Brain pericyte (primary cell): ENCODE results near the gene TLE4.
"Not testable (repeated sequence)": the region's sequence is repeated elsewhere in the genome, so short reads cannot be mapped to it uniquely, and the experiment has no call there.

Experiments
- DNase-seq: peaks from one replicate; pipeline ENCODE4 v3.0.0-alpha.2; 2012; ENCODE audit warnings: low read depth, low spot score

Gene TLE4

GRCh38 chr9:79735023-79735779 is 163.4 kb downstream of the TLE4 start:
- DNase-seq: no peak

GRCh38 chr9:79736051-79736450 is 164.3 kb downstream of the TLE4 start:
- DNase-seq: no peak

GRCh38 chr9:79741381-79741780 is 169.6 kb downstream of the TLE4 start:
- DNase-seq: no peak

- DNase-seq: no peak
Observed at GRCh38 chr9:79742110-79742721, 170.5 kb downstream of the TLE4 start.

GRCh38 chr9:79744521-79744920 is 172.8 kb downstream of the TLE4 start:
- DNase-seq: no peak

GRCh38 chr9:79745752-79746336 is 174.1 kb downstream of the TLE4 start:
- DNase-seq: no peak

- DNase-seq: not testable (repeated sequence)
Observed at GRCh38 chr9:79751895-79752466, 180.2 kb downstream of the TLE4 start.

GRCh38 chr9:79756414-79756813 is 184.6 kb downstream of the TLE4 start:
- no peak for DNase-seq

GRCh38 chr9:79757074-79757473 is 185.3 kb downstream of the TLE4 start:
- DNase-seq: no peak

- no peak for DNase-seq
Observed at GRCh38 chr9:79757881-79758669, 186.3 kb downstream of the TLE4 start.

- no peak for DNase-seq
Observed at GRCh38 chr9:79759460-79759859, 187.7 kb downstream of the TLE4 start.

- no peak for DNase-seq
Observed at GRCh38 chr9:79762070-79762469, 190.3 kb downstream of the TLE4 start.

- DNase-seq: no peak
Observed at GRCh38 chr9:79763671-79764285, 192.0 kb downstream of the TLE4 start.

- peak; percentile 73 for DNase-seq
Observed at GRCh38 chr9:79764374-79764773, 192.6 kb downstream of the TLE4 start.

GRCh38 chr9:79765466-79765865 is 193.7 kb downstream of the TLE4 start:
- DNase-seq: no peak

- DNase-seq: no peak
Observed at GRCh38 chr9:79766091-79766490, 194.3 kb downstream of the TLE4 start.

- no peak for DNase-seq
Observed at GRCh38 chr9:79768194-79768593, 196.4 kb downstream of the TLE4 start.

GRCh38 chr9:79769476-79770275 is 197.9 kb downstream of the TLE4 start:
- no peak for DNase-seq

GRCh38 chr9:79774356-79774755 is 202.6 kb downstream of the TLE4 start:
- no peak for DNase-seq
